ENCODE results near the gene INO80C.

The INO80C gene

GRCh38 chr18:35431374-35431741 is 66.4 kb downstream of the INO80C start:
- no peak for DNase-seq (ENCODE audit: low read depth, low spot score)

DNA sequence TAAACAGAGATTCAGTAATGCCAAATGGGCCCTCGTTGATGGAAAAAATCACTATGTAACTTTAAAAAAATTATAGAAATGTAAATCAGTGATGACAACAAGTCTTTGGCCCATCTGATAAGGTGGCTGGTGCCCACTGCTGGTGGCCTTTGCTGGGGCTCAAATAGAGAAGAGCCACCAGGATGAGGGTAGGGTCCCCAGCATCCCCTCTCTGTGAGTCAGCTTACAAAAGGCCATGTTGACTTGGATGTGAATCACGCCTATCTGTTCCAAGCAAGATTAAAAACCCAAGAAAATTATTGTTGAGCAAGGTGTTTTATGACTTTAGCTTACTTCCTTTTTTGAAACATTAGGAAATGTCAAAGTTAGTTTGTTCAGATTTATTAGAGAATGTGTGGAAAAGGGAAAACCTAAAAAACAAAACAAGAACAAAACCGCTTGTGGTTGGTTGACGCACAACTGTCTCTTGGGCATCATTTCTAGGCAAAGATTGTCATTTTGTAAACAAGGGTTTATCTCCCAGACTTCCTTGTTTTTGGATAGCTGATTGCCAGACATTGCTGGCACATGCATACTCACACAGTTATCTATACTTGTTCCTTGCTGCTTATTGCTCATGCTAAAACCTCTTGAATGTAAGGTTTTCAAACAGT is 66.9 kb downstream of the INO80C start:
- no peak for DNase-seq (ENCODE audit: low read depth, low spot score)

DNA sequence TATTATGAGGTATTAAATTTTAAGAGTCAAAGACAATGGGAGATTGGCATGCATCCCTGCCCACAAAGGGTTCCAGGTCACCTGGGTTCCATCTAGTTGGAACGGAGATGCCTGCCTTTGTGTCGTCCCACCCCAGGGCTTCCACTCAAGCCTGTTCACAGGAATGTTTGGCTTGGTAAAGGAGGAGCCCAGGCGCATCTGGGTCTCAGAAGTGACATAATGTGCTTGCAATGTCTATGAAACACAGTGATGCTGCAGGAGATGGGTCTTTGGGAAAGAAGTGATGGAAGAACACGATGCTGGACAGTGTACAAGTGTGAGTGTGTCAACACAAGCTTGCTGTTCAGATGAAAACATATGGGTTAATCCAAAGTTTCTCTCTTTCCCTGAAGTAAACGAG is 71.0 kb downstream of the INO80C start:
- DNase-seq (ENCODE audit: low read depth, low spot score): no peak

DNA sequence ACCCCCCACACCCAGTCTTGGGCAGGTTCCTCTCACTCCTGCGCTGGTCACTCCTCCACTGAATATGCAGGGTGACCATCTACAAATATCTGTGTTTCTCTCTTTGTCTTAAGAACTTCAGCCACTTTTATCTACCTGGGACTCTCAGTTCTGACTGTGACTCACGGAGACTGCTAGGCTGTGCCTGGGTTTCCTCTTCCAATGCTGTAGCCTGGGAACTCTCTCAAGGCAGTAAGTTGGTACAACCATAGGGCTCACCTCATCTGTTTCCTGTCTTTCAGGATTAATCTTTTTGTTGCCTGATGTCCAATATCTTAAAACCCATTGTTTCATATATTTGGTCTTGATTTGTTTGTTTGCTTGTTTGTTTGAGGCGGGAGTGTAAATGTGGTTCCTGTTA is 73.4 kb downstream of the INO80C start:
- DNase-seq (ENCODE audit: low read depth, low spot score): no peak

- no peak for DNase-seq (ENCODE audit: low read depth, low spot score)
These were observed 75.5 kb downstream of the INO80C start for GRCh38 chr18:35422237-35422636.

DNA sequence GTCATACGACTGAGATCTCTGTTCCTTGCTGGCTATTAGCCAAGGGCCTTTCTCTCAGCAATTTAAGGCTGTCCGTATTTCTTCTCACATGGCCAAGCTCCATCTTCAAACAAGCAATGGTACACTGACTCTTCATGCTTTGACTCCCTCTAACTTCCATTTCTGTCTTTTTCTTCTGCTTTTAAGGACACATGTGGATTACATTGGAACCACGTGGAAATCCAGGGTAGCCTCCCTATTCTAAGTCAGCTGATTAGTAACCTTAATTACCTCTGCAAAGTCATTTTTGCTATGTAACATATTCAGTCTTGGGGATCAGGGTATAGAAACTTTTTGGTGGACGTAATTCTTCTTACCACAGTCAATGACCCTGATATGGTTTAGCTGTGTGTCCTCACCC is 79.2 kb downstream of the INO80C start:
- no peak for DNase-seq (ENCODE audit: low read depth, low spot score)

Data from ELF-1 (cell line).